ENCODE results near the gene TRPV4.

TRPV4 gene

GRCh38 chr12:109760930-109761921, 72.0 kb downstream of the TRPV4 start:
- DNase-seq, result no peak

- no peak for DNase-seq
Observed at GRCh38 chr12:109760031-109760929, 72.9 kb downstream of the TRPV4 start.

- no peak for DNase-seq
Observed at GRCh38 chr12:109759595-109759994, 73.6 kb downstream of the TRPV4 start.

- DNase-seq, result no peak
Observed at GRCh38 chr12:109758426-109759420, 74.5 kb downstream of the TRPV4 start.

- DNase-seq, result no peak
Observed at GRCh38 chr12:109757671-109758265, 75.4 kb downstream of the TRPV4 start.

GRCh38 chr12:109756457-109756856, 76.7 kb downstream of the TRPV4 start:
- DNase-seq, result no peak

- DNase-seq, result no peak
Observed at GRCh38 chr12:109753959-109754358, 79.2 kb downstream of the TRPV4 start.

- no peak for DNase-seq
Observed at GRCh38 chr12:109753054-109753401, 80.2 kb downstream of the TRPV4 start.

GRCh38 chr12:109752117-109753053, 80.8 kb downstream of the TRPV4 start:
- peak; percentile 38 for DNase-seq

GRCh38 chr12:109744986-109745942, 87.9 kb downstream of the TRPV4 start:
- no peak for DNase-seq

GRCh38 chr12:109744026-109744425, 89.2 kb downstream of the TRPV4 start:
- no peak for DNase-seq

GRCh38 chr12:109743076-109743910, 89.9 kb downstream of the TRPV4 start:
- DNase-seq, result no peak

GRCh38 chr12:109741970-109742703, 91.1 kb downstream of the TRPV4 start:
- DNase-seq, result no peak

GRCh38 chr12:109741286-109741969, 91.8 kb downstream of the TRPV4 start:
- DNase-seq, result no peak

- no peak for DNase-seq
Observed at GRCh38 chr12:109740694-109741245, 92.4 kb downstream of the TRPV4 start.

GRCh38 chr12:109739747-109740693, 93.2 kb downstream of the TRPV4 start:
- no peak for DNase-seq

Data from NCI-H146 (cell line).